HG03378 (cell line): ENCODE results near the gene VIM.
"Not testable (repeated sequence)": the region's sequence is repeated elsewhere in the genome, so short reads cannot be mapped to it uniquely, and the experiment has no call there.

Experiments used
- ATAC-seq: cut with Tn5 transposase; IDR thresholded peaks from one replicate; pipeline ENCODE4 v1.9.1; 2021; ENCODE audit warnings: mild to moderate bottlenecking, moderate library complexity; ENCODE audit not compliant: unreplicated experiment

VIM gene

DNA sequence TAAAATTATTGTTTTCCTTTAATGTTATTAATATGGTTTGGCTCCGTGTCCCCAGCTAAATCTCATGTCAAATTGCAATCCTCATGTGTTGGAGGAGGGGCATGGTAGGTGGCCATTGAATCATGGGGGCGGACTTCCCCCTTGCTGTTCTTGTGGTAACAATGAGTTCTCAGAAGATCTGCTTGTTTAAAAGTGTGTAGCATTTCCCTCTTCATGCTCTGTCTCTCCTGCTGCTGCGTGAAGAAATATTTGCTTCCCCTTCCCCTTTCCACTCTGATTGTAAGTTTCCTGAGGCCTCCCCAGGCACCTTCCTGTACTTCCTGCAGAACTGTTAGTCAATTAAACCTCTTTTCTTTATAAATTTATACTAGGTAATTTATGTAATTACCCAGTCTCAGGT, 27.5 kb downstream of the VIM start:
- no peak for ATAC-seq

DNA sequence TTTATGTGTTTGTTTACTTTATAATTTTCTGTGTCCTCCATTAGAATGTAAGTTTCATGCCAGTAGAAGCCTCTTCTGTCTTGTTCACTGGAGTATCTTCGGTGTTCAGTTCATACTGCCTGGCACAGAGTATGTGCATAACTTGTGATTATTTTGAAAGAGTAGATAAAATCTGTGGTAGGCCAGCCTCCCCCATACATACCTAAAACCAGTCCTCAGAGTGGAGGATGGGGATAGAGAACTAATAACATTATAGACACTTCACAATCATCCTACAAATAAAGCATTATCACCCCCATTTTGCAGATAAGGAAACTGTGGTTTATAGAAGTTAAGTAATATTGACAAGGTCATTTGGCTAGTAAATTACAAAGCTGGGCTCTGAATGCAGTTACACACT, 28.0 kb downstream of the VIM start:
- no peak for ATAC-seq

DNA sequence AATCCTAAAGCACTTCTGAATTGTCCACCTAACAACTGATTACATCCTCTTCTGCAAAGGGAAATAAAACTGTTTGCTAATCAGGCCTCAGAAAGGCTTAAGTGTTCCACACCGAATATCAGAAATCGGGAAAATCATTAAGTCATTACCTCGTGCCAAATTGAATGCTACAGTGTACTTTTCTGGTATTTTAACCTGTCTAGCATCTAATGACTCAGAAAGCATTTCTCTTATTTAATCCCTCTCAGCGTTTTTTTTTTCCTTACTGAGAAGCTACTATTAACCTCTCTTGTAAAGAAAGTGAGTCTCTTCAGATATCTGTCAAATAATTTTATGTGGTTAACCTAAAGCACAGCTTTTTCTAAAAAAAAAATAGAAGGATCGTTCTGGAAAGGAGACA, 28.6 kb downstream of the VIM start:
- ATAC-seq: no peak

DNA sequence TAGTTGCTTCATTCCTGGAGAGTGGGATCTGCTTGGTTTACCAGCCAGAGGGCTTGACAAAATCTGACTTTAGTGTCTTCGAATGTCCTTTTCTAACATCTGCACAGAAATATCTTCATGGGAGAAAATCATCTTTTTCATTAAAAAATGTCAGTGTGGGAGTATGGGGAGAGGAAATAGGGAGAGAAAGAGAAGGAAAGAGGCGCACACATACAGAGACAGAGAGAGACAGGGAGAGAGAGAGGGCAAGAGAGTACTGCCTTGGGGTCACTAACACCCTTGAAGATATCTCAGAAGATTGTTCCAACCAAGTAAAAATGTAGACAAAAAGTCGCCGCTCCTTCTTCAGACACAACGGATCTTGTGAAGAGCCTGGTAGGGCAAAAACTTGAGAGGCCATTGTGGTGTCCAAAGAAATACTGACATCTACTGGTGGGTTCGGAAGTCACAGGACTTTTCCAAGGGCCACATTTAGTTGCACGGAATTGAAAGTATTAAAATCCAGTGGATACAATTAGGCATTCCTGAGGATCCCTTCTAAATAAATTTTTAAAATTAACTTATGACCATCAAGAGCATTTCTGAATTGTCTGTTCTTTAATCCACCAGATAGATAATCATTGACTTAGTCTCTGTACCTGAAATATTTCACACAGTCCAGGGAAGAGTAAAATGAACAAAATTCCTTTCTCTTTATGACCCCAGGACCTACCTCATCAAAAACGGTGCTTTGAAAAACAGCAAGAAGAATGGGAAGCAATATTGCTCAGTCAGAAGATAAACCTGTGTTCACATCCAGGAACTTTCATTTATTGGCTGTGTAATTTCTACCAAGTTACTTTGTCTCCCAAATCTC, 29.7 kb downstream of the VIM start:
- ATAC-seq: peak; percentile 79

DNA sequence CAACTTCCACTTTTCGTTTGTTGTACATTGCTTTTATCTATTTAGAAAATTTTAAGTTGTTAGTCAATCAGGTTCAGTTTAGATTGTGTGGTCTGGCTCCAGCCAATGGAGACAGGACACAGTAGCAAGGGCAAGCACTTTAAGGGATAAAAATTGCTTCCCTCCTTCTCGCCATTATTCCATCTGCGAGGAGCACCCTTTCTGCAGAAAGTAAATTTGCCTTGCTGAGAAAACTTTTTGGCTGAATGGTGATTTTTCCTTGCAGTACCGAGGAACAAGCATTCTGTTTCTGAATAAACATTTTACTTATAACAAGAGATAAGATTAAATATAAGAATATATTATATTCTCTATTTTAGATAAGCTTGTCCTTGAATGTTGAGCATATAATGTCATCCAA, 34.5 kb downstream of the VIM start:
- no peak for ATAC-seq

DNA sequence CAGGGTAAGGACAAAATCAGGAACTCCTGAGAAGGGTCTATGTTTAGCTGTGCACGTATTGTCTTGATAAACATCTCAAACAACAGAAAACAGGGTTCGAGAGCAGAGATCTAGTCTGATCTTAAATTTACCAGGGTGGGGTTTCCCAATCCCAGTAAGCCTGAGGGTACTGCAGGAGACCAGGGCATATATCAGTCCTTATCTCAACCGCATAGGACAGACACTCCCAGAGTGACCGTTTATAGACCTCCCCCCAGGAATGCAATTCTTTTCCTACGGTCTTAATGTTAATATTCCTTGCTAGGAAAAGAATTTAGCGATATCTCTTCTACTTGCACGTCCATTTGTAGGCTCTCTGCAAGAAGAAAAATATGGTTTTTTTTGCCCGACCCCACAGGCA, 35.5 kb downstream of the VIM start:
- no peak for ATAC-seq

DNA sequence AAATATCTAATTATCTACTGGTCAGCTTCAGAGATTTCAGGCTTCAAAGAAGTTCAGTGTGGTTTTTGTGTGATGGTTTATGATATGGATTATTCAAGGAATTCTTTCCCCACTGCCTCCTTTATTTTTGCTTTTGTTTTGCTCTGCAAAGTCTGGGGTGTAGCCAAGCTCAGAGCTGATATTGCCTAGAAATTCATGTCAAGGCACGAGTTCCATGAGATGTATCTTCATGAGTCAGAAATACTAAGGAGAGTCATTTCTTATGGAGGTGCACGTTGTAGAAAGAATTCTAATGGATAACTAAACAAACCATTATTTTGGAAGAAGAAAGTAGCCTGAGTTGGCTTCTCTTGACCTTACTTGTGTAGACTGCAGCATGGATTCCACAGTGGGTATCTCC, 37.4 kb downstream of the VIM start:
- no peak for ATAC-seq

DNA sequence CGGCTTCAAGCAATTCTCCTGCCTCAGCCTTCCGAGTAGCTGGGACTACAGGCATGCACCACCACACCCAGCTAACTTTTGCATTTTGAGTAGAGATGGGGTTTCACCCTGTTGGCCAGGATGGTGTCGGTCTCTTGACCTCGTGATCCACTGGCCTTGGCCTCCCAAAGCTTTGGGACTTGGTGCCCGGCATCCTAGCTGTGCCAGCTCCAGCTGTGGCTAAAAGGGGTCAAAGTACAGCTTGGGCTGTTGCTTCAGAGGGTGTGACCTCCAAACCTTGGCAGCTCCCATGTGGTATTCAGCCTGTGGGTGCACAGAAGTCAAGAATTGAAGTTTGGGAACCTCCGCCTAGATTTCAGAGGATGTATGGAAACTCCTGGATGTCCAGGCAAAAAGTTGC, 38.5 kb downstream of the VIM start:
- ATAC-seq: not testable (repeated sequence)

DNA sequence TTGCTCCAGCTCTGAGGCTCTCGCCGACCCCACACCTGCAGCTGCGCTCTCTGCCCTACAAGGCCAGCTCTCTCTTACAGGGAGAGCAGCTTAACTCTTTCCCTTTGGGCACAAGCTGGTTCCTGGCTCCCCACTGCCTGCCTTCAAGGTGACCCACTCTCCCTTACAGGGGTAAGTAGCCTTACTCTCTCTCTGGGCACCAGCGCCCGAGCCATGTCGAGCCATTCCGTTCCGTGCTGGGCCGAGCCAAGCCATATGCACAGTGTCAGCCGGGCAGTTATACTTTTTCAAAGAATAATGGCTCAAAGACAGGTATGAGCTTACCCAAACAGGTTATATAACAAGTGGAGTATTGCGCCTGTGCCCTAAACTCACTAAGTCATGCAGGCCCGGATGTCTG, 44.6 kb downstream of the VIM start:
- no peak for ATAC-seq

DNA sequence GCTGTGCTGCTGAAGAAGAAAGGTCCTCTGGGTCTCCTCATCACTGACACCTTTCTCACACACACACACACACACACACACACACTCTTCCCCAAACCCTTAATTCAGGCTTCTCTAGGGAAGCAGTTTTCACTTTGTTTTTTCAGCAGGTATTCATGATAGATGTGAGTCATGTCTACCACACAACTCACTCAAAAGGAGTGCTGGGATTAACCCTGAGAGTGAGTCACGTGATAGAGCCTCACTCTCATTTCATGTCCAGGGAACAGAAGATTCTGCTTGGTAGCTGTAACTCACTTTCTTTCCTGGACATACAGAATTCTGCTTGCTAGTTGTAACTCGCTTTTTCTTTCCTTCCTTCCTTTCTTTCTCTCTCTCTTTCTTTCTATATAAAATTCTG, 45.4 kb downstream of the VIM start:
- no peak for ATAC-seq

DNA sequence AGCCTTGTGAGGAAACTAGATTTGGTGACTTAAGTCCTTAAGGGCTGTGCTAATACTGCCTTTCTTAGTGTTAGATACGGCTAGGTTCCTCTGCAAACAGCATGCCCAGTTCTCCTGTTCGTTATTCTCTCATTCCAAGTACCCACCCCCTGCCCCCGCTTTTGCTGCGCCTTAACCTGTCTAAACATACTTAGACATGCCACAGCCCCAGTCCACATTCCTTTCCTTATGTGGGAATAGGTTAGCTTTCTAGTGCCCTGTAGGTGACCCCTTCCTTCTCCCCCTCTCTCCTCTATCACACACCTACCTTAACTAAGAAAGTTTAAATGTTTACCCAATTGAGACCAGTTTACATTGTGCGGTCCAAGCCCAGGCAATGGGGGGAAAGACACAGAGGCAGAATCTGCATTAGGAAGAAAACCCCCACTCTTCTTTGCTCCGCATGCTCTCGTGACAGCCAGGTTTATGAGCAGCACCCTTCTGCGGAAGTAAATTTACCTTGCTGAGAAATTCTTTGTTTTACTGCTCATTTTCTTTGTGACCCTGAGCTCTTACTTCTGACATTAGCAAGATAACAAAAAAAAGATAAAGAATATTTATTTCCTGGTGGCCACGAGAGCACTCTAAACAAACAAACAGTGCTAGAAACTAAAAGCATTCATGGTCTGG, 48.8 kb downstream of the VIM start:
- no peak for ATAC-seq

DNA sequence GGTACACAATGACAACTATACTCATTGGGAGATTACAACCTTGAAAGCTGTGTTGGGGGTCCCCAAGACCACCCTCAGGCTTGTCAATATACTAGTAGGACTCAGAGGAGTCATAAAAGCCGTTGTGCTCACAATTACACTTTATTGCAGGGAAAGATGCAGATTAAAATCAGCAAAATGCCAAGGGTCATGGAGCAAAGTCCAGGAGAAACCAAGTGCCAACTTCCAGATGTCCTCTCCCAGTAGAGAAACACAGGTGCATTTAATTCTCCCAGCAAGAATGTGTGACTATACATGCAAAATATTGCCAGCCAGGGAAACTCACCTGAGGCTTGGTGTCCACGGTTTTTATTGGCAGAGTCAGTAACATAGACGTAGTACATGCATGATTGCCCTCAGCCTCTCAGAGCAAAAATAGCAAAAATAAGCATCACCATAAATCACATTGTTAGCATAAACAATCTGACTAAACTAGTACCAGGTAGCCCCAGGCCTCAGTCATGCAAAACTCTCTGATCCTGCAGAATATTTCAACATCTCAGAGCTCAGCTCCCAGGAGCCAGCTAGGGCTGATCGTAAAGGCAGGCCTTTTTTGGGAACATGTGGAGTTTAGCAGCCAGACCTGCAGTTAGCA, 50.7 kb downstream of the VIM start:
- ATAC-seq: no peak

DNA sequence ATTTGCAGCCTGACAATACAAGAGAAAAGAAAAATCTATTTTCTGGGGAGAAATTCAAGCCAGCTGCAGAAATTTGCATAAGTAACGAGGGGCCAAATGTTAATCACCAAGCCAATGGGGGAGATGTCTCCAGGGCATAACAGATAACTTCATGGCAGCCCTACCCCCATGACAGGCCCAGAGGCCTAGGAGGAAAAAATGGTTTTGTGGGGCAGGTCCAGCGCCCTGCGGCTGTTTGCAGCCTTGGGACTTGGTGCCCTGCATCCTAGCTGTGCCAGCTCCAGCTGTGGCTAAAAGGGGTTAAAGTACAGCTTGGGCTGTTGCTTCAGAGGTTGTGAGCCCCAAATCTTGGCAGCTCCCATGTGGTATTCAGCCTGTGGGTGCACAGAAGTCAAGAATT, 54.3 kb downstream of the VIM start:
- ATAC-seq: no peak

DNA sequence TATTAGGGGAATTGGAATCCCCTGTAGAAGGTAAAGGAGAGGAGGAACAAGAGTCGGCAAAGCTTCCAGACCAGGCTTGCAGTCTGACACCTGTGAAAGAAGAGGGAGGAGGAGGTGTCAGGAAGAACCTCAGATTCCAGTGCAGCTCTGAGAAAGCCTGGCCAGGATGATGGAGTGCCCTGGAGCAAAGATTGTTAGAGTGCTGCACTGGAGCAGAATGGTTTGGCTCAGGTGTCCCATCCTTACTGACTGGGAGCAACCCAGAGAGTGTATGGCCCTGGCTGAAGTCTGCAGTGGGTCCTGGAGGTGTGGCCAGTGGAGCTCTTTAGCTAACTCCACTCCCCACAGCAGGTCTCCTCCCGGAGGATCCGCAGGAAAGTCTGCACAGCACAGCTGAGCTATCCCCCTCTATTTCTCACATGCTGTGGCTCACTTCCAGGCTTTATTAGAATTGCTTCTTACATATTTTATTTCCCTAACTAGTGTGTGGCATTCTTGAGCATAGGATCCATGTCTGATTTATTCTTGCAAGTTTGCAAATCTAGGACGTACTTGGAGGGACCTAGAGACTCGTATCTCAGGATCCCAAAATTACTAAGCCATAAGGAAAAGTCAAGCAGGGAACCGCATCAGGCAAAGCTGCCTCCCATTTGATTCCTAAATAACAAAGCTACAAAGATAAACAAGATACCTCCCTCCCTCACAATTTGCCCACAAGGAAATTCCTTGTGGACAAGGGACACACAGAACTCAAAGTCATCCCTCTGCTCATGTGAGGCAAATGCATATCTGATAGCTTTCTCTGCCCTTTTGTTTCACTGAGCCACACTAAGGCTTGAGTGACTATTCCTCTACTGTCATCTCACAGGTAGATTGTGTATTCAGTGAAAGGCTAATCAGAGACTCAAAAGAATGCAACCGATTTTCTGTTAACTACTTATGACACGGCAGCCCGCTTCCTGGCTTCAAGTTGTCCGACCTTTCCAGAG, 58.8 kb downstream of the VIM start:
- ATAC-seq: no peak
